Mucosa of descending colon (tissue), 3 donors: Measurements from ENCODE around the gene HAGH. TPM values are rescaled to one million over a fixed set of nuclear protein-coding genes. Genes with fewer than 3 reads are reported as not detected.

Source experiments
- ATAC-seq: fragments of 200-7000 bp; cut with Tn5 transposase; one replicate; pipeline ENCODE4 v1.9.1; 2020; ENCODE audit warnings: mild to moderate bottlenecking, moderate library complexity
- DNase-seq, 3 donors: peaks; one replicate each; pipeline ENCODE4 v3.0.0-alpha.2; 2020
- H3K36me3 ChIP-seq: fragments of 200-600 bp; one replicate; pipeline ENCODE4 v1.8.0; 2021; ENCODE audit warnings: low read depth, mild to moderate bottlenecking
- H3K4me1 ChIP-seq: fragments of 200-600 bp; one replicate; pipeline ENCODE4 v1.8.0; 2021; ENCODE audit warnings: low read depth, mild to moderate bottlenecking
- H3K4me3 ChIP-seq: fragments of 200-600 bp; one replicate; pipeline ENCODE4 v1.8.0; 2021; ENCODE audit warnings: mild to moderate bottlenecking
- H3K9me3 ChIP-seq: fragments of 200-600 bp; one replicate; pipeline ENCODE4 v1.8.0; 2021; ENCODE audit warnings: mild to moderate bottlenecking
- intact Hi-C, 2 donors: fragments of 100-400 bp; cut with DNase I in 1 of 2; cut with micrococcal nuclease in 1 of 2; formaldehyde crosslinking; loops; one replicate each; pipeline versions ENCODE4 v1.11.0 to v1.11.1; 2022; cut with DNase I, micrococcal nuclease
- total RNA-seq, 3 donors: library from RNA; stranded (reverse); fragmentation: NEBNext Ultra II Directional in 2 of 3; extraction: Animal tissue kit (Norgen Biotek cat#: 25700) in 2 of 3; gene quantifications; one replicate each; pipeline versions ENCODE4 v1.2.1 to v1.2.4, GENCODE V29; 2021 to 2023
- TF ChIP-seq, protein P1 (sequence below): fragments of 200-600 bp; IDR thresholded peaks from one replicate; pipeline ENCODE4 v1.8.0; 2022; ENCODE audit warnings: antibody characterized with exemption, mild to moderate bottlenecking
- donor health status: DM: no; HTN: no; CAD: no; lungs with moderate emphysema.
- donor health status: DM: no; HTN: no; CAD: no.
- donor health status: DM: no; HTN: yes; CAD: no.

HAGH gene
- total RNA-seq, 3 donors from 2014 or later, result 63.4 to 94.8 (median 68.0) TPM

DNA sequence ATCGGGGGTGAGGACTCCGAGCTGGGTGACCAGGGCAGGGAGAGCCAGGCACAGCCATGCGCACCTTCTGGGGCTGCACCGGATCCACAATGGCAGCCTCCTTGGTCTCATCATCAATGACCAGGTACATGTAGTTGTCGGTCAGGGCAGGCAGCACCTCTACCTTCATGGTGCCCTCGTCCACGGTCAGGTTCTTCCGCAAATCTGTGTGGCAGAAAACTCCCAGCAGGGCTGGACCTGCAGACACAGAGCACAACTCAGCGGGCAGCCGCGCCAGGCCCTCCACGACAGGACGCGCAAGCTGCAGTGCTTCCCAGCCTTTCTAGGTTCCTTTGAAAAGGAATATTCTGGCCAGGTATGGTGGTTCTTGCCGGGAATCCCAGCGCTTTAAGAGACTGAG is 3.8 kb downstream of the HAGH start:
- DNase-seq, result peak in 1 of 3 donors; percentile 24
- H3K4me1 ChIP-seq, result peaks cover 9% of the 10 kb centered on the region
- intact Hi-C loops, result no loop called here
- TF ChIP-seq, protein P1, sequence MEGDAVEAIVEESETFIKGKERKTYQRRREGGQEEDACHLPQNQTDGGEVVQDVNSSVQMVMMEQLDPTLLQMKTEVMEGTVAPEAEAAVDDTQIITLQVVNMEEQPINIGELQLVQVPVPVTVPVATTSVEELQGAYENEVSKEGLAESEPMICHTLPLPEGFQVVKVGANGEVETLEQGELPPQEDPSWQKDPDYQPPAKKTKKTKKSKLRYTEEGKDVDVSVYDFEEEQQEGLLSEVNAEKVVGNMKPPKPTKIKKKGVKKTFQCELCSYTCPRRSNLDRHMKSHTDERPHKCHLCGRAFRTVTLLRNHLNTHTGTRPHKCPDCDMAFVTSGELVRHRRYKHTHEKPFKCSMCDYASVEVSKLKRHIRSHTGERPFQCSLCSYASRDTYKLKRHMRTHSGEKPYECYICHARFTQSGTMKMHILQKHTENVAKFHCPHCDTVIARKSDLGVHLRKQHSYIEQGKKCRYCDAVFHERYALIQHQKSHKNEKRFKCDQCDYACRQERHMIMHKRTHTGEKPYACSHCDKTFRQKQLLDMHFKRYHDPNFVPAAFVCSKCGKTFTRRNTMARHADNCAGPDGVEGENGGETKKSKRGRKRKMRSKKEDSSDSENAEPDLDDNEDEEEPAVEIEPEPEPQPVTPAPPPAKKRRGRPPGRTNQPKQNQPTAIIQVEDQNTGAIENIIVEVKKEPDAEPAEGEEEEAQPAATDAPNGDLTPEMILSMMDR, result no peak
- ATAC-seq, result no peak
- peaks cover 5% of the 10 kb centered on the region for H3K36me3 ChIP-seq
- no peak overlapping the region for H3K4me3 ChIP-seq
- no peaks in the 10 kb centered on the region for H3K9me3 ChIP-seq

DNA sequence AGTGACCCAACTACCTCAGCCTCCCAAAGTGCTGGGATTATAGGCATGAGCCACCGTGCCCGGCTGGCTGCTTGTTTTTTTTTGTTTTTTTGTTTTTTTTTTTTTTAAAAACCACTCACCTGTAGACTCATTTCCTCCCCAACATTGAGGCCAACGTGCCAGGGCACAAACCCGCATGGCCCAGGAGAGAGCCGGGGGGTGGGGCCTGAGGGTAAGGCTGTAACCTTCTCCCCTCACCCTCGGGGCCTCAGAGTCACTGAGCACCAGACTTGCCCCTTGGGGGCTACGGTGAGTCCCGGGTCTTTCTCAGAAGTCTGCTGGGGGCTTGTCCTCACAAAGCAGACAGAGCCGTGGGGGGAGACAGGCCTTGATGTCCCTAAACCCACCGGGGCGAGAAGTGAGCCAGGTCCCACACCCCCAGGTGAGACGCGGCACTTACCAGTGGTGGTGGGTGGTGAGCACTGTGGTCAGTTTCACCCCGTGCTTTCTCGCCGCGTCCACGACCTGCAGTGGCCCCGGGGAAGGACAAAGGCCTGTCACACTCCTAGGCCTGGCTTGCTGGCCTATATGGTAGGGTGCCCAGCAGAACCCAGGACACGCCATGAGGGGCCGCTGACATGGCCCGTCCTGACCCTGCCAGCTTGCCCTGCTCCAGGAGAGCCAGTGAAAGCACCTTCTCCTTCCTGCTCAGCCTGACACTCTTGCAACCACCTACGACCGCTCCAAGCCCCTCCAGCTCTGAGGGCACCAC is 4.6 kb downstream of the HAGH start:
- Histone ChIP-seq H3K4me3 (no peak overlapping the region), H3K9me3 (no peaks in the 10 kb centered on the region), H3K4me1 (peaks cover 7% of the 10 kb centered on the region), H3K36me3 (peaks cover 5% of the 10 kb centered on the region)
- TF ChIP-seq, protein P1, result no peak
- no peak for ATAC-seq
- intact Hi-C loops, result no loop called here
- DNase-seq, result no peak

DNA sequence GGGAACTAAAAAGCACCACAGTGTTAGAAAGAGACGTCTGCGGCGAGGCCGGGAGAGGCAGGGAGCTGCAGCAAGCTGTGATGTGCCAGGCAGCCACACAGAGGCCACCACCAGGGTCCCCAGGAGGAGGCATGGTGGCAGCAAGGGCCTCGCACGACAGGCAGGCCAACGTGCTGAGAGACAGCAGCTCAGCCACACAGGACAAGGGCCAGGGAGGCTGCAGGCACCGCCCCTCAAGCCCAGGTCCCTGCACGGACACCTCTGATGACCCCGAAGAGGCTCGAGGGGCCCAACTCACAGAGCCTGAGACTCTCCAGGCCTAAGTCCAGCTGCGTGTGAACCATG is 5.7 kb downstream of the HAGH start:
- intact Hi-C loops, result no loop called here
- H3K4me1 ChIP-seq, result peaks cover 7% of the 10 kb centered on the region
- no peak for DNase-seq

DNA sequence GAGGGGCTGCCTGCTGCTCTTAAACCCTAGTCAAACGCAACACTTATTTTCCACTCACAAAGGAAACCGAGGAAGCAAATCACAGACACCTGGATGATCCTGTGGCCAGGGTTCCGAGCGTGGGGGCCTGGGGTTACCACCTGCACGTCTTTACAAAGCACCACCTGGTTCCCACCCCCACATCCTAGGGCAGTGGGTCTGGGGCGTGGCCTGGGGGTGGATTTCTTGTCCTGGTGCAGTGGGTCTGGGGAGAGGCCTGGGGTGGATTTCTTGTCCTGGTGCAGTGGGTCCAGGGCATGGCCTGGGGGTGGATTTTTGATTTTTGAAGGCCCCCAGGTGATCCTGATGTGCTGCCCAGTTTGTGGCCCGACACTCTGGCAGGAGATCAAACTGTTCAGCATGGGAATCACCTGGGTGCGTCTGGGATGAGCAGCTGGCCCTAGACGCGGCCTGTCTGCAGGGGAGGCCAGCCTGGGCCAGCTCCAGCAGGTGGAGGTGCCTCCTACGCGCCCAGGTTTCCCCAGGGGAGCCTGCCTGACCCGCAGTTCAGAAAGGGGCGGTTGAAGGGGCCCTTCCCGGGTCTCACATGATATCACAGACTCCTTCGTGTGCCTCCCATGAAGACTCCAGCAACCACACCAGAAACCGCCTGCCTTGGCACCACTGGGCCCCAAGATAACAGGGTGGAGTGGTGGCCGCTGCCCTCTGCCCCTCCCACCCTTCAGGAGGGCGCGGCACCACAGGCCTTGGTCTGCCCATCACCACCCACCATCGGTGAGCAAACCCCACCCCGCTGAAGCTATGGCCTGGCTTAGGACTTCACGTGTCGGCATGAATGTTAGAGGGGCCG is 6.3 kb downstream of the HAGH start:
- intact Hi-C loops, result no loop called here
- no peak for DNase-seq
- H3K4me1 ChIP-seq, result peaks cover 3% of the 10 kb centered on the region
- no peak for ATAC-seq
- TF ChIP-seq, protein P1, result no peak
- H3K4me3 ChIP-seq, result no peak overlapping the region
- H3K36me3 ChIP-seq, result peaks cover 10% of the 10 kb centered on the region
- no peaks in the 10 kb centered on the region for H3K9me3 ChIP-seq

More for the DNA sequence above, 5.7 kb downstream of the HAGH start:
- Histone ChIP-seq H3K4me3 (no peak overlapping the region), H3K36me3 (peaks cover 10% of the 10 kb centered on the region), H3K9me3 (no peaks in the 10 kb centered on the region)
- TF ChIP-seq, protein P1, result no peak
- no peak for ATAC-seq

DNA sequence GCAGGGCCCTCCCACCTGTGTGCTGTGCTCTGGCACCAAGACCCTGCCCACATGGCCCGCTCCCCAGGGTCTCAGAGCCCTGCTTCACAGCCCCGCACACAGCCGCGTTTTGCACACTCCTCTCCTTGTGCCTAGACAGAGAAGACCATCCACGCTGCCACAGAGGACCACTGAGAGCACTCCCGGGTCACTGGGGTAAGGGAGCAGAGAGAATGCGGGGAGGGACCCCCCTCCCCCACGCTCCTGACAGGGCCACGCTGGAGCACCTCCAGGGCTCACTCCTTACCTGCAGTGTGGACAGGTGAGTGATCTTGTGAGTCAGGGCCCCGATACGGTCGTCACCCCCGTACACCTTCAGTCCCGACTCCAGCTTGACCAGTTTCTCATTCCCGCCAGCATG is 7.0 kb downstream of the HAGH start:
- H3K4me1 ChIP-seq, result no peaks in the 10 kb centered on the region
- TF ChIP-seq, protein P1, result no peak
- no peak overlapping the region for H3K4me3 ChIP-seq
- intact Hi-C loops, result no loop called here
- no peak for DNase-seq
- no peak for ATAC-seq
- H3K36me3 ChIP-seq, result peaks cover 10% of the 10 kb centered on the region
- H3K9me3 ChIP-seq, result no peaks in the 10 kb centered on the region
